Measurements from ENCODE around the gene NEK11.
"Not testable (repeated sequence)": the region's sequence is repeated elsewhere in the genome, so short reads cannot be mapped to it uniquely, and the experiment has no call there.

Gene NEK11

DNA sequence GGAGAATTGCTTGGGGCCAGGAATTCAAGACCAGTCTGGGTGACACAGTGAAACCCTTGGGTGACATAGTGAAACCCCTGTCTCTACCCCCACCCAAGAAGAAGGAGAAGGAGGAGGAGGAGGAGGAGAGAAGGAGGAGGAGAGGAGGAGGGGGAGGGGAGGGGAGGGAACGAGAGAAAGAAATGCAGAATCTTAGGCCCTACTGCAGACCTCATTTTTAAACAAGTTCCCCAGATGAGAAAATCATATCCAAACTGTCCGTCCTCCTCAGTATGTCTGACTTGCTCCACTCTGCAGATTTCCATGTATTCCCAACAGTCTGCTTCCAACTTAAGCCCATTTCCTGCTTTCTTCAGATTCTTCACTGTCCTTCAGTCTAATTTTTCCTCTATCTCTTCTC, 291.0 kb downstream of the NEK11 start:
- no peak for DNase-seq

DNA sequence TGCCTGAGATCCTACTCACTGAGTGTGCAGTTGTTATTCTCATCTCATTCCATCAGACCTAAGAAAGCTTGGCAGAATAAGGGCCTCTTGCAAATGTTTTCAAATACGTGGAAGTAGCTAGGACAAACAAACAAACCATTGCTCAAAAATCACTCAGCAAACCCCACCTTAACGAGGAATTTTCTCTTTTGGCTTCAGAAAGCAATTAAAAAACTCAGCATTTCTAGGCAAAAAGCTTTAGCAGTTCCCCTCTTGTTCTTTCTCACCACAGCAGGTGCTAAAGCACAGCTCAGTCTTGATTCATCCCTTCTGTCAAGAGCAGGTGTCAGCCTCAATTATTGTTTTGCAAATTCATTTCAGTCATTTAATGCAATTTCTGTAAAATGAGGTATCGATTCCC, 296.3 kb downstream of the NEK11 start:
- no peak for DNase-seq

DNA sequence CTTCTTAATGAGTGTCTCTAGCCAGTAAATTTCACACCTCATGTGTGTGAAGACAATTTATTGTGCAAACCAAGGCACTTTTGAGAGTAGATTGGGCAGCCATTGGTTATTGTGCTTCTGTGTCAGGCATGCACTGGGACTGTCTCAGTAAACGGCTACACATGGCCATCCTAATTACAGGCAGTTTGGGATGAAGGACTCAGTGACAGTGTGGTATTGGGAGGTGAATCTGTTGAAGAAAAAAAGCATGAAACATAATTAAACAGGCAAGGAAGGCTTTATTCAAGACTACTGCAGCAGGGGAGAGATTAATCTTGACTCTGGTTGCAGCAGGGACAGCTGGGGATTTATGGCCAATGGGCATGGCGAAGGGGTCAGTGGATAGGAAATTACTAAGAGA, 297.1 kb downstream of the NEK11 start:
- DNase-seq: no peak

DNA sequence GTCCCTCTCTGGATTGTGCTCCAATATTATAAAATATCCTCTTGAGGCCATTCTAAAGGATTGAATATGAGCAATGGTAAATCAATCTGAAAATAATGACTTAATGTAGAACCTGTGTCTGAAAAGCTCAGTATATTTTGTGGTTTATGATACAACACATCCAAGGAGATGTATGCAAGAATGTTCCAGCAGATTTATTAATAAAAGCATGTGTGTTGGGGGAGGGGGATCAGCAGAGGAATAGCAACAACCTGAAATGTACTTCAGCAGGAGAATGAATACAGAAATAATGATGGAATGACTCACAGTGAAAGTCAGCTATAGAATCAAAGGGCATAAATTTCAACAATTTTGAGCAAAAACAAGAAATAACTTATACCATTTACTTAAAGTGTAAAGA, 298.2 kb downstream of the NEK11 start:
- no peak for DNase-seq

DNA sequence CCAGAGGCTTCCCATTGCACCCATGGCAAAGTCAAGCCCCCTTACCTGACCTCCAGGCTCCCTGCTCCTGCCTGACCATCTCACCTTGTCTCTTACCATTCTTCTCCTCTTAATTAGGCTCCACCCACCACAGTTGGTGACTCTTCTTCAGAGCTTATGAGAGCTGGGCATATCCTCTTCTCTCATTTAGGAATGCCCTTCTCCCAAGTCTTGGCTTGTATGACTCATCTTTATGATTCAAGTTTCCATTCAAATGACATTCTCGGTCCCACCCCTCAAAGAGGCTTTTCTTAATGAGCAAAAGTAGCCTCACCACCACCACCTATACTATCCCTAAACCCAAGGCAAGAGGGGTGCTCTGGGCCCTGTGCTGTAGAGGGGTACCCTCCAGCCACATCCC, 299.6 kb downstream of the NEK11 start:
- DNase-seq: no peak

DNA sequence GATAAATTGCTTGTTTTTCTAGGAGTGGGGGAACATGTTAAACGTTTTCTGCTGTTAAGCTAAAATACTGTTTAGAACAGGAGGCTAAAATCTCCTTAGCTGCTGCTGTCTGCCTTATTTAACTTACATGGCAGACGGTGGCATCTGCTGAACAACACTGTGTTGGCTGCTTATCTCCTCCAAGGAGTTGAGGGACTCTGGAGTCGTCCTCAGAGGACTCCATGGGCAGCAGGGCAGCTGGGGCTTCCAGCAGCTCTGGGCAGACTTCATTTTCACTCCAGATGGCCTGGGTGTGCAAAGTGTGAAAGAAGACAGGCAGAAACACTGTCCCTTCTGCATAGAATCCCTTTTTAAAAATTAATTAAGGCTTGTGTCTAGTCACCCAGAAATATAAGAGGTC, 302.0 kb downstream of the NEK11 start:
- DNase-seq: no peak

DNA sequence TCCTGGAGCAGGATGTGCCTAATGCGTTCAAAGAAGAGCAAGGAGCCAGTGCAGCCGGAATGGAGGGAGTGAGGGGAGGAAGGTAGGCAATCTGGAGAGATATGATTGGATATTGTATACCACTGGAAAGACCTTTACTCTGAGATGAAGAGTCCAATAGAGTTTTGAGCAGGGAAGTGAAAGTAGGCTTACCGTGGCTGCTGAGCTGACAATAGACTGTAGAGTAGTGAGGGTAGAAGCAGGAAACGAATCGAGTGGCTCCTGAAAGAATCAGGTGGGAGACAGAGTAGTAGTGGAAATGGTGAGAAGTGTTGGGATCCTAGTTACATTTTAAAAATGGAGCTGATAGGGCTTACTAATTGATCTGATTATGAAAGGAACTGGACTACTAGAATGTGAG, 303.1 kb downstream of the NEK11 start:
- DNase-seq: no peak

DNA sequence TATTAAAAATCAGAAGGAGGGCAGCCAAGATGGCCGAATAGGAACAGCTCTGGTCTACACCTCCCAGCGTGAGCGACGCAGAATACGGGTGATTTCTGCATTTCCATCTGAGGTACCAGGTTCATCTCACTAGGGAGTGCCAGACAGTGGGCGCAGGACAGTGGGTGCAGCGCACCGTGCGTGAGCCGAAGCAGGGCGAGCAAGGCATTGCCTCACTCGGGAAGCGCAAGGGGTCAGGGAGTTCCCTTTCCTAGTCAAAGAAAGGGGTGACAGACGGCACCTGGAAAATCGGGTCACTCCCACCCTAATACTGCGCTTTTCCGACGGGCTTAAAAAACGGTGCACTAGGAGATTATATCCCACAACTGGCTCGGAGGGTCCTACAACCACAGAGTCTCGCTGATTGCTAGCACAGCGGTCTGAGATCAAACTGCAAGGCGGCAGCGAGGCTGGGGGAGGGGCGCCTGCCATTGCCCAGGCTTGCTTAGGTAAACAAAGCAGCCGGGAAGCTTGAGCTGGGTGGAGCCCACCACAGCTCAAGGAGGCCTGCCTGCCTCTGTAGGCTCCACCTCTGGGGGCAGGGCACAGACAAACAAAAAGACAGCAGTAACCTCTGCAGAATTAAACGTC, 304.9 kb downstream of the NEK11 start:
- not testable (repeated sequence) for DNase-seq

DNA sequence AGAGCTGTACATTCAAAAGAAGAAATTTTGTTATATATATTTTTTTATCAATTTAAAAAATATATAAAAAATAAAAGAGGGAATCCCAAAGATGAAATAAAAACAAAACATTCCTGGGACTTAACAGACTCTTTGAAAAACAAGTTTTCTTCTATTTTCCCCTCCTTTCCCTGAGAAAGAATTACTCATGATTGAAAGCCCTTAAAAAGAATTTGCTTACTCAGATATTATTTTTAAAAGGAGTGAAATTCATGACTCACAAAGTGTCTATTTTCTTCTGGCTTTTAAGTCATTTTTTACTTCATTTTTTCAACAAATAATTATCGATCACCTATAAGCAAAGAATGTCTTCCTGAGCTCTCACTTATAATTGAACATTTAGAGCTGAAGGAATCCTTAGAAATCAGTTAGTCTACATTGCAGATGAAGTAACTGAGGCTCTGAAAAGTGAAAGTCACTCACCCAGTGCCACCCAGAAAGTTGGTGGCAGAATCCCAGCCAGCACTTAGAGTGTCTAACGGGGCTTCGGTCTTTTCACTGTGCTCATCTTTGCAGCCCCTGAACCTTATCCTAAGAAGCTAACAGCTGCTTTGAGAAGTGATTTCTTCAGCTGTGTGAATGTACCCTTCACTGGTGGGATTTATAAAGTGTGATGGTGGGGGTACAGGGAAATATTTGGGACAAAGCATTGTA, 312.4 kb downstream of the NEK11 start:
- DNase-seq: no peak

DNA sequence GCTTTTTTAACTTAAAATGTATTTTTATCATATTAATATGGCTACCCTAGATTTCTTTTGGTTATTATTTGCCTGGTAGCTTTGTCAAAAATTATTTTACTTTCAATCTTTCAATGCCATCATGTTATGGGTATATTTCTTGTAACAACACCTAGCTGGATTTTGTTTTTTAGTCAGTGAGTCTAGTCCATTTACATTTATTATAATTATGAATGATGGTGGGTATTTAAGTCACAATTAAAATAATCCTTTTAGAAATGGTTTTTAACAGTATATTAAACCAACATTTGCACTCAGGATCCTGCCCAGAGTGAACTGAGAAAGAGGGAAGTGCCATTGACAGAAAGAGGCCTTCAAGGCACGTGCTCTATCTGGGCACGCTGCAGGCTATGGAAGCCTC, 315.1 kb downstream of the NEK11 start:
- DNase-seq: no peak

DNA sequence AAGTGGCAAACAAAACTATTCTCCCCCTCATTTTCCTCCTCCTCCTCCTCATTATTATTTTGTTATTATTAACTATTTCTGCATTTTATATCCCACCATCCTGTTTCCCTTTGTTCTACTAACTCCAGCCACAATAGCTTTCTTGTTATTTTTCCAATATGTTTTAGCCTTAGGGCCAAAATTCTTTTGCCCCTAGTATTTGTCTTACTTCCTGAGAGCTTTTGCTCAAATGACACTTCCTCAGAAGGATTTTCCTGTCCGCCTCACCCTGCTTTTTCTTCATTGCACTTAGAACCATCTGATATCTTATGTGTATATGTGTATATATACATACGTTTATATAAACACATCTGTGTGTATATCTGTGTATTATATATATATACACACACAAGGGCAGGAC, 322.2 kb downstream of the NEK11 start:
- no peak for DNase-seq

DNA sequence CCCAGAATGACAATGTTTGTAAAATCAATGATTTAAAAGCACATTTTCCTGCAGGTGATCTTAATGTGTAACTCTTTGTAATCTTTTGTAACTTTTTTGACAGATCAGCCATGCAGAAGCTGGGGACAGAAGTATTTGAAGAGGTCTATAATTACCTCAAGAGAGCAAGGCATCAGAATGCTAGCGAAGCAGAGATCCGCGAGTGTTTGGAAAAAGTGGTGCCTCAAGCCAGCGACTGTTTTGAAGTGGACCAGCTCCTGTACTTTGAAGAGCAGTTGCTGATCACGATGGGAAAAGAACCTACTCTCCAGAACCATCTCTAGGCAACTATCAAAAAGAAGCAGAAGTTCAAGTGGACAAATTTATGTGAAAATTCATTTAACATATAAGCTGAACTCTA, 322.8 kb downstream of the NEK11 start:
- no peak for DNase-seq

DNA sequence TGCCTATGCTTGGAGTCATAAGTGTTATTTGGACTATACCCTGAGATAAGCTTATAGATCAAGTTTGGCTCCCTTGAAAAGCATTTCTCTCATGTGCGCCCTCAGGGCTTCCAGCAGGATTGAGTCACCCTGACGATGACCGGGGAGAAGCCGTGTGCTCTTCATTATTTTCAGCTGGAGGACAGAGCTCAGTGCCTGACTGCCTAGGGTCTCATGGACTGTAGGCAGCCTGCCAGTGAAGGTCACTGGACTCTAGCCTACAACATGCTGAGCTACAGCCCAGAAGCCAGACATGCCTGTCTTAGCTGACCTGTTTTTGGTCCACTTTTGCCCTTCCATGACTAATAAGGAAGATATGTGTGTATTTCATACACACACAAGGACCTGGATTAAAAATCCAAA, 323.3 kb downstream of the NEK11 start:
- no peak for DNase-seq

DNA sequence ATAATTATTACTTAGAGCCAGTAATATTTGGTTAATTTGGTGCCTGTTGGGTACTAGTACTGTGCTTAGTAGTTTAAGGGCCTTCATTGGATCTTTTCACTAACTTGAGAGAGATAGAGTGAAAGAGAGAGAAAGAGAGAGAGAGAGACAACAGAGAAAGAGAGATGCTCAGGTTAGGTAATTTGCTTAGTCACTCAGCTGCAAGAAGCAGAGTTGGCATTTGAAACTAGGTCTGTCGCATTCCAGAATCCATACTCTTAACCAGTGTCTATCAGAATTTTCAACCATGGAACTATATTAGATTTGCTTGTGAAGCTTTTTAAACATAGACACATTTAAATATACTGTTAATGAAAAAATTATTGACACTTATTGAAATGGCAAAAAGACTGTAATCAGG, 323.8 kb downstream of the NEK11 start:
- DNase-seq: no peak

DNA sequence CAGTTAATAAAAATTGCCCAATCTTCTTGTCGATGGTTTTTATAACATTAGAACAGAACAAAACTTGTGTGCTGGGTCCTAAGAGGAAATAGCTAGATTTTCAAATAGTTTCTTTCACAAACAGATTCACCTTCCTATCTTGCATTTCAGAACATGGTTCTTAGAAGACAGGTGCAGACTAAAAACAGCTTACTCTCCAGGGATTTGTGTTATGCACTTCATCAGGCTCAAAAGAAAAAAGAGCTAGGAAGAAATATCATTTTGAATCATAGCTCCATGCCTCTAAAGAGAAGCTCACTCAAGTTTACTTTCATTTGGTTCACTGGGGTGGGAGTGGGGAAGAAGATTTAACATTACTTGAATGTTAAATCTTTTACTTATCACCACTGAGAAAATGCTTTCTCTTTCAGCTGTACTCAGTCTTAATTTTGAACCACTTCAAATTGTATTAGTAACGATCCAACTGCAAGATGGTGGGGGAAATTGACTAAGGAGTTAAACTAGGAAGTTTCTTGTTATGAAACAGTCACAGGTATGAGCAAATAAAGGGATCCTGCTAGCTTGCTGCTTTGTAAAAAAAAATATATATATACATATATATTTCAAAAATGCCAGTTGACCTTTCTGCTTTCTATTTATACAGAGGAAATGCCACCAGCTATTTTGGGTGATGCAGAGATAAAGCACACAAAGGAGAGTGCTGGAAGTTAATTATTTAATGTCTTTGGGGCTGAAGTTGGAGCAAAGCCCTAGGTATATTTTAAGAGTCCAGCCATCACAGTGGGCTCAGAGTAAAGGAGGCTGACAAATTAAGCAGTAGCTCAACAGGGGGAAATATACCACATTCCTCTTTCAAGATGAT, 326.6 kb downstream of the NEK11 start:
- no peak for DNase-seq

DNA sequence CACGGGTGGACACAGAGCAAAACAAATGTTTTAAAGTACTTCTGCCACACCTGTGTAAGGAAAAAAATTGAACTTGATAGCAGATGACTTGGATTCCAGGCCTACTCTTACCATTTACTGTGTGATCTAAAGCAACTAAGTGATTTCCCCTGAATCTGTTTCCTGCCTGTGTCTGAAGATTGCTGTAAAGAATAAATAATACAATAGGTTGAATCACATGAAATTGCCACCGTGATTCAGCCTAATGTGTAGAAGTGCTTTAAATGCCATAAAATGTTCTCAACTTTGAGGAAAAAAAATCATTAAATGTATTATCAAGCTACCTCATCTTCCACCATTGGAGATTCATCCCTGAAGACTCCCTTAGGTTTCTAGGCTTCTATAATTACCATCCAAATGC, 327.3 kb downstream of the NEK11 start:
- no peak for DNase-seq

DNA sequence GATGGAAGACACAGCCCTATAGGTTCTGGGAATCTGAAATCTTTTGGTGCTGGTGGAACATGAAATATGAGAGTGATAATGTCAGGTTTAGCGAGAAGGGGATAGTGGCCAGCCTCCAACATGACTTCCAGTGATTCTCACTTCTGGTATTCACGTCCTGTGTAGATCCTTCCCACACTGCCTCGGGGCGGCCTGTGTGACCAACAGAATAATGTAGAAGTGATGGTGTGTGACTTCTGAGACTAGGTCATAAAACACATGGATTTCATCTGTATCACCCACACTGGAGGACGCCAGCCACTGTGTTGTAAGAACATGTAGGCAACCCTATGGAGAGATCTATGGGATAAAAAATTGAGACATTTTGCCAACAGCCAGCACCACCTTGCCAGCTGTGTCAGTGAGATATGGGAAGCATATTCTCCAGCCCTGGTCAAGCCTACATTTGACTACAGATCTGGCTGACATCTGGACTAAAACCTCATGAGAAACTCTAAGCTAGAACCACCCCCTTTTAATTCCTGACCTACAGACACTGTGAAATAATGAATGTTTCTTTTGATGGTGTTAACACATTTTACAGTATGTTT, 329.4 kb downstream of the NEK11 start:
- DNase-seq: no peak

DNA sequence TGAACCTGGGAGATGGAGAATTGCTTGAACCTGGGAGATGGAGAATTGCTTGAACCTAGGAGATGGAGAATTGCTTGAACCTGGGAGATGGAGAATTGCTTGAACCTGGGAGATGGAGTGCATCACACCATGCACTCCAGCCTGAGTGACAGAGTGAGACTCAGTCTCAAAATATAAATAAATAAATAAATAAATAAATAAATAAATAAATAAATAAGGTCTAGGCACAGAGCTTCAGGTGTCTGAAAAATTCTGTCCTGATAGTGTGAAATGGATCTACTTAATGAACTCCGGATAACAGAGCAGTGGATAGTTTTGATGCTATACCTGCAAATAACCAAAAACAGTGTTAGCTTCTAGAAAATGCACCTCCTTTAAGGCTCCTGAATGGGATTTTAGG, 330.6 kb downstream of the NEK11 start:
- DNase-seq: no peak

DNA sequence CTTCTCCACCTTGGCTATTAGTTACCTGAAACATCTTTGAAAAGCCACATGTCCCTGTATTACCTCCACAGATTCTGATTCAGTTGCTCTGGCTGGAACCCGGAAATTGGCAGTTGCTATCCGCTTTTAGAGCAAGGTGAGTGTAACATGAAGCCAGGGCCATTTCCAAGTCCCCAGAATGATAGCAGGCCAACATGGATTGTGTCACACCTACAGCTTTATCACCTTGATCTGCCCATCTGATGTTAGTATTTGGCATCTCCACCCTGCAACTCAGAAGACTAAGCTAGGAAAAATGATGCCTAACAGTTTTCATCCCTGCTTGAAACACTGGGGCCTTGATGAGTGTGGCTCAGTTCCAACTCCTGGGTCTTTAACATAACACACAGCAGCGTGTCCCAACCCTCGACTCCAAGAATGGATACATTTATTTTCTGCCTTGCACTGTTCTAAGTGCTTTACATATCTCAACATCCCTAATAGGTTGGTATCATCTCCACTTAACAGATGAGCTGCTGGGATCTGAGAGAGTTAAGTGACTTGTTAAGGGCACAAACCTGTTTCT, 333.6 kb downstream of the NEK11 start:
- DNase-seq: no peak

DNA sequence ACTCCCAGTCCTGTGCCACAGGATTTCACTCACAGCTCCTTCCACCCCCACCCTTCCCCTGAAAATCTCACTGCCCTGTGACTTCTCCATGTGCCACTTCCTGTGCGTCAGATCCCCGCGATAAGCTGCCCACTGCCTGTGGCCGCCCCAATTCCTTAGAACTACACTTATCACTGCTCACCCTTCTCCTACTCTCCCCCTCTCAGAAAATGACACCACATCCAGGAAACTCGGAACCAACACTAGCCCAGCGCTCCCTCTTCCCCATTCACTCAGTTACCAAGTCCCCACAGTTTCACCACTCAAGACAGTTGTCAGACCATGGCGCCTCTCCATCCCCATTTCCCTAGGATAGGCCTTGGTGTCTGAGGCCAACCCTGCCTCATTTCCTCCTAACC, 334.4 kb downstream of the NEK11 start:
- DNase-seq: not testable (repeated sequence)

DNA sequence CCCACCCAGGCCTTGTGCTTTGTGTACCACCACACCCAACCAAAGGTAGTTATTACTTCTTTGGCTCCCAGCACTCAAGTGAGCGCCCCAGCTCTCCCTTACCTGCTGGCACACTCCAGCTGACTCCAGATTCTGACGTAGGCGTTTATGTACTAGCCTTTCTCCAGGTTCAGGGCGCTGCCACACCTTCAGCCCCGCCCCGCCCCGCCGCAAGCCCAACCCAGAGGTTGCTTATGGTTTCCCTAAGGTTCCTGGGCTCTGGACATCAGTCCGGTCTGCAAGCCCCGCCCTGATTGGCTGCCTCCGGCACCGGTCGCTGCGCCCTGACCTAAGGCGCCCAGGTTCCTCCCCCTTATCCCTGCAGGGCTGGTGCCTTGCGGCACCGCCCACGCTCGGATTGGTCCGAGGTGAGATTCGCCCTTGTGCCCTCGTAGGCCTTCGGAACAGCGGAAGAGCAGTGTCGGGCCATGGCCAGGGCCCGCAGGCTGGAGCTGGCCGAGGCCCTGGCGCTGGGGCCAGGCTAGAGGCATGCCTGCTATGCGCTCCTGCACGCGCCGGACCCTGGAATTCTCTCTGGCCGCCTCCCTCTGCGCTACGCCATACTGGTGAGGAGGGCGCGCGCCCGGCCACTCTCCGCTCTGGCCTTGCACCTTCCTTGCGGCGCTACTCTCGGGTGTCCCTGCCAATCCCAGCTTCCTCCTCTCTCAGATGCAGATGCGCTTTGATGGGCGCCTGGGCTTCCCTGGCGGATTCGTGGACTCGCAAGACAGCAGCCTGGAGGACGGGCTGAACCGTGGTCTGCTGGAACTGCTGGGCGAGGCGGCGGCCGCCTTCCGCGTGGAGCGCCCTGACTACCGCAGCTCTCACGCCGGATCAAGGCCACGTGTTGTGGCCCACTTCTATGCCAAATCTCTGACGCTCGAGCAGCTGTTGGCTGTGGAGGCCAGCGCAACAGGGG, 335.1 kb downstream of the NEK11 start:
- DNase-seq: no peak

DNA sequence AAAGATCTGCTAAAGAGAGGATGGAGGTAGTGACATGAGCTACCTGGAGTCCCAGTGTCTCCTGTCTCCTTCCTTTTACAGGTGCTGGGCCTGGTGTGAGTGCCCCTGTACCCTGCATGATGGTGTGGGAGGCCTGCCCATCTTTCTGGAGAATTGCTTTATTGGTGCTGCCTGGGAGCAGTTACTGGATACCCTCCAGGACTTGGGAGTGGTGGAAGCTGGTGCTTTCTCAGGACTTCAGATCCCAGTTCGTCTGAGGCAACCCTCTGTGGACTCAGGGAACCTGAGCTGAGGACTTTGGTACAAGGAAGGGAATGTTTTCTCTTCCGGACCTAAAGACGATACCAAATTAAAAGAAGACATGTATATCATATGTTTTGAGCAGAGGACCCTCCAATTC, 336.6 kb downstream of the NEK11 start:
- DNase-seq: no peak

All from SHP77 treated with DMSO at 0.1 percent for 48 hours (cell line).